GM12878 (cell line): Measurements from ENCODE around the gene CPNE4. TPM values are rescaled to one million over a fixed set of nuclear protein-coding genes. Genes with fewer than 3 reads are reported as not detected.

Experiments used
- ATAC-seq: fragments of 200-7000 bp; cut with Tn5 transposase; 3 replicates; pipeline ENCODE4 v1.9.1; 2020; ENCODE audit warnings: mild to moderate bottlenecking, moderate library complexity
- BruUV-seq: library from RNA; stranded (reverse); fragments of 400-500 nt; replicated peaks from 2 replicates; lab custom pipeline; 2021; lab: Mats Ljungman, UMichigan
- CTCF ChIA-PET: fragments of 300-600 bp; sonication (Branson Sonifier 250); formaldehyde crosslinking; extraction: SDS; loops from one replicate; lab custom pipeline; 2021; ENCODE audit warnings: inconsistent platforms; lab: Yijun Ruan, JAX
- POLR2A ChIA-PET: fragments of 350-600 bp; formaldehyde crosslinking; extraction: SDS; loops from one replicate; lab custom pipeline; 2021; ENCODE audit warnings: inconsistent platforms; lab: Charles Lee
- RAD21 ChIA-PET: fragments of 300-600 bp; sonication (Branson Sonifier 250); formaldehyde crosslinking; loops from one replicate; lab custom pipeline; 2023; ENCODE audit warnings: antibody characterized with exemption; ENCODE audit not compliant: unreplicated experiment; lab: Charles Lee
- SMC1A ChIA-PET: fragments of 300-600 bp; sonication (Branson Sonifier 250); formaldehyde crosslinking; loops from one replicate; lab custom pipeline; 2023; ENCODE audit not compliant: unreplicated experiment, uncharacterized antibody; lab: Charles Lee
- DNase-seq: peaks from one replicate; pipeline ENCODE4 v3.0.0-alpha.2; 2011; ENCODE audit warnings: low read depth, low spot score
- FAIRE-seq: peaks from 3 replicates; lab custom pipeline; 2011; peaks lifted over from hg19 to GRCh38; lab: Jason Lieb, UNC
- H2AFZ ChIP-seq: 2 replicates; pipeline ENCODE4 v1.6.0; 2011; ENCODE audit warnings: low read depth, low read length, control low read depth; ENCODE audit not compliant: control insufficient read depth
- H3K27ac ChIP-seq: 2 replicates; pipeline ENCODE4 v1.5.1; 2011; ENCODE audit warnings: control low read depth; ENCODE audit not compliant: control insufficient read depth, insufficient read depth
- H3K27me3 ChIP-seq, 2 experiments: replicated peaks in 1 of 2; 2 replicates each; pipeline versions ENCODE4 v1.6.0 to v1.6.1; 2011; ENCODE audit warnings: low read length in 1 of 2; ENCODE audit not compliant: control insufficient read depth in 2 of 2, insufficient read depth in 2 of 2
- H3K36me3 ChIP-seq, 2 experiments: 2 replicates each; pipeline ENCODE4 v1.5.1; 2011; ENCODE audit warnings: low read length in 1 of 2; ENCODE audit not compliant: control insufficient read depth in 2 of 2, insufficient read depth in 2 of 2
- H3K4me1 ChIP-seq: 2 replicates; pipeline ENCODE4 v1.6.1; 2011; ENCODE audit warnings: mild to moderate bottlenecking, low read length, moderate library complexity, mixed read lengths; ENCODE audit not compliant: control insufficient read depth, insufficient read depth
- H3K4me2 ChIP-seq: 2 replicates; pipeline ENCODE4 v1.6.0; 2011; ENCODE audit warnings: control low read depth; ENCODE audit not compliant: control insufficient read depth, insufficient read depth
- H3K4me3 ChIP-seq: fragments of 200-600 bp; sonication (generic); 2 replicates; pipeline ENCODE4 v1.5.1; 2016
- H3K79me2 ChIP-seq: 2 replicates; pipeline ENCODE4 v1.6.0; 2011; ENCODE audit warnings: low read length; ENCODE audit not compliant: control insufficient read depth, insufficient read depth
- H3K9ac ChIP-seq: 2 replicates; pipeline ENCODE4 v1.8.0; 2011; ENCODE audit warnings: low read length, control low read depth, mixed read lengths; ENCODE audit not compliant: control insufficient read depth, insufficient read depth
- H3K9me3 ChIP-seq: replicated peaks from 3 replicates; pipeline ENCODE4 v1.5.1; 2011; ENCODE audit warnings: mild to moderate bottlenecking, low read length; ENCODE audit not compliant: control insufficient read depth, insufficient read depth
- H4K20me1 ChIP-seq: 2 replicates; pipeline ENCODE4 v1.6.0; 2011; ENCODE audit not compliant: control insufficient read depth, insufficient read depth
- BRCA1 ChIP-seq: IDR thresholded peaks from 2 replicates; pipeline ENCODE4 v1.6.1; 2011; ENCODE audit warnings: low read depth, low read length, improper control_type of control experiment
- ESRRA ChIP-seq: IDR thresholded peaks from 2 replicates; pipeline ENCODE4 v1.6.1; 2012; ENCODE audit warnings: mild to moderate bottlenecking, low read length, improper control_type of control experiment
- KAT2A ChIP-seq: conservative IDR thresholded peaks from 2 replicates; pipeline ENCODE4 v1.6.1; 2011; ENCODE audit warnings: low read depth, low read length; ENCODE audit not compliant: control insufficient read depth
- MAX ChIP-seq: IDR thresholded peaks from 2 replicates; pipeline ENCODE4 v1.6.1; 2012; ENCODE audit warnings: low read depth, low read length, improper control_type of control experiment
- MLLT1 ChIP-seq: fragments of 450-650 bp; IDR thresholded peaks from 2 replicates; pipeline ENCODE4 v1.6.1; 2016; ENCODE audit warnings: mild to moderate bottlenecking
- NFIC ChIP-seq: IDR thresholded peaks from 2 replicates; pipeline ENCODE4 v1.6.1; 2012; ENCODE audit warnings: low read depth, mild to moderate bottlenecking, inconsistent platforms, low read length, moderate library complexity
- NR2C1 ChIP-seq: fragments of 450-650 bp; IDR thresholded peaks from 2 replicates; pipeline ENCODE4 v1.6.1; 2017; ENCODE audit warnings: antibody characterized with exemption, mild to moderate bottlenecking, moderate library complexity
- PAX5 ChIP-seq: IDR thresholded peaks from 2 replicates; pipeline ENCODE4 v1.6.1; 2011; ENCODE audit warnings: low read depth, low read length, borderline replicate concordance
- PRDM15 ChIP-seq: fragments of 450-650 bp; formaldehyde crosslinking; IDR thresholded peaks from 2 replicates; pipeline ENCODE4 v1.4.0; 2020; ENCODE audit warnings: mild to moderate bottlenecking, moderate library complexity
- REST ChIP-seq: IDR thresholded peaks from 2 replicates; pipeline ENCODE4 v1.6.1; 2012; ENCODE audit warnings: mild to moderate bottlenecking, low read depth, low read length
- SIX5 ChIP-seq: IDR thresholded peaks from 2 replicates; pipeline ENCODE4 v1.6.1; 2011; ENCODE audit warnings: mild to moderate bottlenecking, low read depth, low read length, moderate library complexity; ENCODE audit not compliant: severe bottlenecking
- SREBF1 ChIP-seq: IDR thresholded peaks from 2 replicates; pipeline ENCODE4 v1.6.1; 2012; ENCODE audit warnings: mild to moderate bottlenecking, low read length
- STAT3 ChIP-seq: IDR thresholded peaks from 2 replicates; pipeline ENCODE4 v1.6.1; 2011; ENCODE audit warnings: low read depth, low read length, improper control_type of control experiment
- USF1 ChIP-seq: IDR thresholded peaks from 2 replicates; pipeline ENCODE4 v1.6.1; 2011; ENCODE audit warnings: borderline replicate concordance, low read depth, mild to moderate bottlenecking, moderate library complexity, mixed read lengths, low read length; ENCODE audit not compliant: insufficient read depth; ENCODE audit errors: extremely low read length
- ZBED1 ChIP-seq: IDR thresholded peaks from 2 replicates; pipeline ENCODE4 v1.6.1; 2016; ENCODE audit warnings: borderline replicate concordance
- WGBS: methylation state at CpG from one replicate; pipeline ENCODE4 v1.1.6; 2016; ENCODE audit warnings: low lambda C conversion rate; ENCODE audit not compliant: insufficient replicate concordance, insufficient coverage; ENCODE audit errors: missing lambda C conversion rate; 5-methylcytosine and 5-hydroxymethylcytosine counted together
- in situ Hi-C: fragments of 300-500 bp; cut with MboI; formaldehyde crosslinking; loops from 9 replicates; pipeline ENCODE4 v1.14.3; 2018; ENCODE audit warnings: mixed read lengths
- intact Hi-C: fragments of 100-400 bp; cut with micrococcal nuclease; formaldehyde crosslinking; loops from one replicate; pipeline ENCODE4 v1.14.2; 2022; ENCODE audit not compliant: unreplicated experiment
- polyA plus RNA-seq, 11 experiments: library from polyadenylated mRNA; depleted of rRNA in 4 of 11; unstranded in 6 of 11; stranded (reverse) in 5 of 11; fragments of >200 nt; fragmentation: Nextera tagmentation in 4 of 11; fragmentation: Illumina TruSeq in 1 of 11; extraction: Ambion mirVana in 4 of 11; extraction: Trizol in 1 of 11; gene quantifications; 1 replicate in 1 of 11; 2 replicates in 10 of 11; pipeline versions ENCODE4 v1.2.1 to v1.2.3, GENCODE V29; 2011 to 2016; ENCODE audit warnings: inconsistent platforms in 2 of 11, missing spikeins in 2 of 11, low read depth in 1 of 11
- total RNA-seq, 4 experiments: library from RNA; depleted of rRNA in 3 of 4; stranded (reverse); fragments of >200 nt in 3 of 4; fragmentation: Illumina TruSeq in 1 of 4; extraction: Trizol in 1 of 4; gene quantifications; 2 replicates each; pipeline versions ENCODE4 v1.2.1 to v1.2.3, GENCODE V29; 2013 to 2021

Gene CPNE4
- total and polyA plus RNA-seq, 10 of the 15 experiments (the other 5 are each of a cell fraction or from before 2014, with no cell fraction given): 0.17 to 1.9 (median 0.48) TPM; not detected in 1

GRCh38 chr3:131730581-131730980 lies 304.2 kb downstream of the CPNE4 start:
- Histone ChIP-seq H4K20me1 (no peaks in the 10 kb centered on the region), H3K9ac (no peak overlapping the region), H3K9me3 (no peaks in the 10 kb centered on the region), H3K4me3 (no peak overlapping the region), H3K79me2 (no peaks in the 10 kb centered on the region), H3K27ac (no peak overlapping the region), H3K4me2 (no peak overlapping the region), H2AFZ (no peak overlapping the region), H3K4me1 (peaks cover 26% of the 10 kb centered on the region), H3K27me3 (no peaks in the 10 kb centered on the region), H3K36me3 (no peaks in the 10 kb centered on the region)
- CTCF ChIA-PET: interaction anchor here (3.3 kb wide), 1 partner anchor 64 kb away, joined by 22 read pairs; no protein-coding TSS in a partner anchor
- RAD21 ChIA-PET: interaction anchor here (1.0 to 1.1 kb wide), 2 partner anchors 13 to 65 kb away, joined by 3 to 4 read pairs; no protein-coding TSS in a partner anchor
- SMC1A ChIA-PET: interaction anchor here (1.5 kb wide), 1 partner anchor 20 kb away, joined by 11 read pairs; no protein-coding TSS in a partner anchor
- WGBS: 61% methylated on average over 1 of the region's 1 CpG
- FAIRE-seq: no peak
- peak; percentile 14; the same call in 2 of the 3 replicates for ATAC-seq
- POLR2A ChIA-PET: no interaction called here
- intact Hi-C loops (loop anchor here (2.0 to 5.0 kb wide), 2 partner anchors 16 to 62 kb away; no protein-coding TSS in a partner anchor), in situ Hi-C loops (no loop called here)
- DNase-seq: no peak
- BruUV-seq: no TSS peak
- no peak for TF ChIP-seq SREBF1
- no peak for TF ChIP-seq MAX
- TF ChIP-seq ESRRA: no peak
- TF ChIP-seq NFIC: no peak
- TF ChIP-seq ZBED1: no peak
- TF ChIP-seq PAX5: no peak
- no peak for TF ChIP-seq SIX5
- no peak for TF ChIP-seq NR2C1
- TF ChIP-seq KAT2A: no peak
- no peak for TF ChIP-seq PRDM15 (CRISPR knock-in tag)
- no peak for TF ChIP-seq BRCA1
- TF ChIP-seq MLLT1: no peak
- no peak for TF ChIP-seq REST
- no peak for TF ChIP-seq USF1
- TF ChIP-seq STAT3: no peak
